Thyroid gland (tissue), 4 donors: ENCODE data around the gene FNDC11.

Source experiments
- CTCF ChIP-seq, 6 experiments: fragments of 200-600 bp in 3 of 6; fragments of 450-650 bp in 3 of 6; sonication (generic) in 3 of 6; IDR thresholded peaks; one replicate each; pipeline ENCODE4 v1.5.1; 2016 to 2019; ENCODE audit warnings: antibody characterized with exemption in 6 of 6, mild to moderate bottlenecking in 2 of 6, inconsistent platforms in 1 of 6, moderate library complexity in 1 of 6
- POLR2A ChIP-seq, 2 donors: fragments of 450-650 bp; IDR thresholded peaks; one replicate each; pipeline ENCODE4 v1.6.1; 2017; ENCODE audit warnings: antibody characterized with exemption in 2 of 2, mild to moderate bottlenecking in 2 of 2, moderate library complexity in 1 of 2

- TF ChIP-seq CTCF (IDR thresholded peaks at IDR 0.05) (no peak), POLR2A (IDR thresholded peaks at IDR 0.05) (no peak)
These were observed 7.6 kb upstream of the FNDC11 start for GRCh38 chr20:63546256-63546955.
